K562 (cell line): ENCODE results near the gene SV2C. TPM values are rescaled to one million over a fixed set of nuclear protein-coding genes. Genes with fewer than 3 reads are reported as not detected.

Experiments
- ATAC-seq: fragments of 200-7000 bp; cut with Tn5 transposase; 3 replicates; pipeline ENCODE4 v1.9.1; 2020; ENCODE audit warnings: moderate library complexity
- BruUV-seq: library from RNA; stranded (reverse); fragments of 400-500 nt; replicated peaks from 2 replicates; lab custom pipeline; 2021; lab: Mats Ljungman, UMichigan
- CTCF ChIA-PET: fragments of 300-600 bp; formaldehyde crosslinking; extraction: SDS; loops from one replicate; lab custom pipeline; 2021; ENCODE audit warnings: low intra/inter-chr PET ratio; lab: Yijun Ruan, JAX
- POLR2A ChIA-PET: fragments of 300-600, 350-650 bp; sonication (Branson Sonifier 250); formaldehyde crosslinking; extraction: SDS; loops from one replicate; lab custom pipeline; 2021; ENCODE audit warnings: antibody characterized with exemption, inconsistent platforms; lab: Yijun Ruan, JAX
- DNase-seq, 4 experiments: peaks; one replicate each; pipeline versions ENCODE4 v3.0.0 to v3.0.0-alpha.2; 2011 to 2018; ENCODE audit warnings: low spot score in 3 of 4, mixed read lengths in 3 of 4; ENCODE audit errors: extremely low read depth in 1 of 4
- FAIRE-seq: peaks from 2 replicates; lab custom pipeline; 2011; peaks lifted over from hg19 to GRCh38; lab: Jason Lieb, UNC
- H2AFZ ChIP-seq: 2 replicates; pipeline ENCODE4 v1.6.0; 2011; ENCODE audit warnings: low read depth, low read length, control low read depth, inconsistent platforms
- H3K27ac ChIP-seq: fragments of 200-600 bp; 3 replicates; pipeline ENCODE4 v1.8.0; 2011; ENCODE audit warnings: low read depth, mild to moderate bottlenecking, control low read depth, inconsistent platforms, low read length, moderate library complexity, mixed read lengths; ENCODE audit errors: extremely low read depth
- H3K27me3 ChIP-seq, 2 experiments: fragments of 300-600 bp in 1 of 2; 2 replicates in 1 of 2; 3 replicates in 1 of 2; pipeline versions ENCODE4 v1.6.0 to v1.8.0; 2011; ENCODE audit warnings: inconsistent platforms in 2 of 2, low read length in 2 of 2, mild to moderate bottlenecking in 1 of 2, mixed read lengths in 1 of 2, moderate library complexity in 1 of 2; ENCODE audit not compliant: control insufficient read depth in 2 of 2, insufficient read depth in 2 of 2
- H3K36me3 ChIP-seq: fragments of 300-600 bp; 3 replicates; pipeline ENCODE4 v1.8.0; 2011; ENCODE audit warnings: mild to moderate bottlenecking, low read length, inconsistent platforms; ENCODE audit not compliant: control insufficient read depth, insufficient read depth
- H3K4me1 ChIP-seq, 2 experiments: fragments of 200-600 bp in 1 of 2; replicated peaks in 1 of 2; 2 replicates in 1 of 2; 3 replicates in 1 of 2; pipeline versions ENCODE4 v1.5.1 to v1.8.0; 2011; ENCODE audit warnings: inconsistent platforms in 2 of 2, low read length in 2 of 2, mild to moderate bottlenecking in 1 of 2, mixed read lengths in 1 of 2, moderate library complexity in 1 of 2; ENCODE audit not compliant: control insufficient read depth in 2 of 2, insufficient read depth in 2 of 2
- H3K4me2 ChIP-seq: 2 replicates; pipeline ENCODE4 v1.6.1; 2011; ENCODE audit warnings: low read length, control low read depth, inconsistent platforms, mixed read lengths; ENCODE audit not compliant: insufficient read depth
- H3K4me3 ChIP-seq: fragments of 200-600 bp; sonication (generic), shearing (Covaris generic); 2 replicates; pipeline ENCODE4 v1.5.1; 2016; ENCODE audit warnings: control low read depth, inconsistent platforms
- H3K79me2 ChIP-seq: fragments of 200-600 bp; 3 replicates; pipeline ENCODE4 v1.8.0; 2011; ENCODE audit warnings: low read length, inconsistent platforms; ENCODE audit not compliant: control insufficient read depth, insufficient read depth
- H3K9ac ChIP-seq, 2 experiments: 2 replicates each; pipeline versions ENCODE4 v1.6.0 to v1.6.1; 2011; ENCODE audit warnings: low read depth in 2 of 2, low read length in 2 of 2, control low read depth in 1 of 2, inconsistent platforms in 1 of 2, mild to moderate bottlenecking in 1 of 2, mixed read lengths in 1 of 2; ENCODE audit not compliant: insufficient read depth in 1 of 2
- H3K9me1 ChIP-seq: one replicate; pipeline ENCODE4 v1.6.0; 2011; ENCODE audit warnings: inconsistent platforms, mild to moderate bottlenecking, low read length, moderate library complexity; ENCODE audit not compliant: control insufficient read depth, insufficient read depth
- H3K9me3 ChIP-seq: replicated peaks from 2 replicates; pipeline ENCODE4 v1.5.1; 2011; ENCODE audit warnings: low read depth, low read length, inconsistent platforms; ENCODE audit not compliant: control insufficient read depth, insufficient read depth
- H4K20me1 ChIP-seq: replicated peaks from 2 replicates; pipeline ENCODE4 v1.6.1; 2011; ENCODE audit warnings: low read length, inconsistent platforms, mixed read lengths; ENCODE audit not compliant: control insufficient read depth, insufficient read depth
- BCOR ChIP-seq: fragments of 450-650 bp; IDR thresholded peaks from 2 replicates; pipeline ENCODE4 v1.6.1; 2016
- CBFA2T3 ChIP-seq: fragments of 450-650 bp; IDR thresholded peaks from 2 replicates; pipeline ENCODE4 v1.6.1; 2017
- CREBBP ChIP-seq: IDR thresholded peaks from one replicate; pipeline ENCODE4 v1.6.1; 2012; ENCODE audit warnings: low read depth, mild to moderate bottlenecking, control low read depth, inconsistent platforms, low read length
- POLR2H ChIP-seq: IDR thresholded peaks from 2 replicates; pipeline ENCODE4 v1.6.1; 2016; ENCODE audit warnings: missing genetic modification characterization, low read depth, mild to moderate bottlenecking, control low read depth, missing compliant biosample characterization, moderate library complexity
- RNF219 ChIP-seq: fragments of 250-450 bp; sonication (Bioruptor Pico); IDR thresholded peaks from 2 replicates; pipeline ENCODE4 v1.5.0; 2022; ENCODE audit warnings: mild to moderate bottlenecking
- TAL1 ChIP-seq: fragments of 450-650 bp; IDR thresholded peaks from 2 replicates; pipeline ENCODE4 v1.6.1; 2016; ENCODE audit warnings: mild to moderate bottlenecking
- THAP12 ChIP-seq: fragments of 250-450 bp; sonication (Bioruptor Pico); IDR thresholded peaks from 2 replicates; pipeline ENCODE4 v1.9.0; 2021; ENCODE audit warnings: mild to moderate bottlenecking, inconsistent platforms
- ZFX ChIP-seq: sonication (generic); formaldehyde crosslinking; IDR thresholded peaks from 2 replicates; pipeline ENCODE4 v1.8.0; 2022; ENCODE audit warnings: mild to moderate bottlenecking, missing genetic modification reagents, moderate library complexity
- ZMIZ1 ChIP-seq, 2 experiments: fragments of 150-350 bp in 1 of 2; IDR thresholded peaks; 2 replicates each; pipeline ENCODE4 v1.6.1; 2012 to 2016; ENCODE audit warnings: low read depth in 2 of 2, low read length in 2 of 2, mild to moderate bottlenecking in 1 of 2, moderate library complexity in 1 of 2
- ZNF277 ChIP-seq: fragments of 250-450 bp; sonication (Bioruptor Pico); IDR thresholded peaks from 2 replicates; pipeline ENCODE4 v1.8.0; 2022; ENCODE audit warnings: inconsistent platforms, mild to moderate bottlenecking, moderate library complexity, borderline replicate concordance
- ZNF395 ChIP-seq: fragments of 200-800 bp; sonication (Bioruptor generic); IDR thresholded peaks from 2 replicates; pipeline ENCODE4 v1.6.1; 2017; ENCODE audit warnings: missing genetic modification characterization, missing compliant biosample characterization
- ZNF695 ChIP-seq: fragments of 450-650 bp; formaldehyde crosslinking; IDR thresholded peaks from 2 replicates; pipeline ENCODE4 v1.4.0; 2020; ENCODE audit warnings: mild to moderate bottlenecking, moderate library complexity
- ZNF717 ChIP-seq: fragments of 250-450 bp; sonication (Bioruptor Pico); IDR thresholded peaks from 2 replicates; pipeline ENCODE4 v1.5.0; 2021
- WGBS: fragments of 100-300 bp; shearing (Covaris generic); methylation state at CpG from one replicate; pipeline ENCODE4 v1.1.6; 2016; ENCODE audit warnings: low coverage, mixed read lengths; ENCODE audit not compliant: insufficient coverage; ENCODE audit errors: missing lambda C conversion rate; 5-methylcytosine and 5-hydroxymethylcytosine counted together
- in situ Hi-C: fragments of 300-500 bp; cut with MboI; formaldehyde crosslinking; loops from 4 replicates; pipeline ENCODE4 v1.15.0; 2018; ENCODE audit warnings: inconsistent platforms, mixed read lengths
- intact Hi-C: fragments of 100-400 bp; cut with micrococcal nuclease; formaldehyde crosslinking; loops from 2 replicates; pipeline ENCODE4 v1.14.2; 2022
- polyA plus RNA-seq, 8 experiments: library from polyadenylated mRNA; depleted of rRNA in 4 of 8; stranded (reverse) in 5 of 8; unstranded in 3 of 8; fragments of >200 nt; fragmentation: Nextera tagmentation in 2 of 8; fragmentation: Illumina TruSeq in 1 of 8; extraction: Ambion mirVana in 2 of 8; extraction: Trizol in 1 of 8; gene quantifications; 2 replicates each; pipeline versions ENCODE4 v1.2.1 to v1.2.3, GENCODE V29; 2011 to 2014; ENCODE audit warnings: inconsistent platforms in 1 of 8, missing spikeins in 1 of 8
- total RNA-seq, 7 experiments: library from RNA; depleted of rRNA in 6 of 7; stranded (reverse); fragments of >200 nt in 6 of 7; fragmentation: Illumina TruSeq in 2 of 7; extraction: Trizol in 2 of 7; gene quantifications; 2 replicates each; pipeline versions ENCODE4 v1.2.1 to v1.2.3, GENCODE V29; 2011 to 2021; ENCODE audit warnings: low replicate concordance in 1 of 7

Gene SV2C
- total and polyA plus RNA-seq, 9 of the 15 experiments (the other 6 are each of a cell fraction or from before 2014, with no cell fraction given): 0.05 TPM; not detected in 8

GRCh38 chr5:76091351-76091750 lies 8.2 kb downstream of the SV2C start:
- BruUV-seq: no TSS peak
- Histone ChIP-seq H3K36me3 (no peaks in the 10 kb centered on the region), H3K9ac (no peak overlapping the region), H3K27ac (no peak overlapping the region), H3K27me3 (no peaks in the 10 kb centered on the region), H4K20me1 (no peaks in the 10 kb centered on the region), H3K9me1 (no peaks in the 10 kb centered on the region), H3K4me1 (no peaks in the 10 kb centered on the region), H3K4me2 (no peak overlapping the region), H3K4me3 (no peak overlapping the region), H2AFZ (no peak overlapping the region), H3K79me2 (no peaks in the 10 kb centered on the region), H3K9me3 (no peaks in the 10 kb centered on the region)
- intact Hi-C loops: no loop called here
- no peak for DNase-seq
- in situ Hi-C loops: no loop called here
- POLR2A ChIA-PET: no interaction called here
- WGBS: 0% methylated on average over 1 of the region's 1 CpG
- ATAC-seq: no peak
- CTCF ChIA-PET: no interaction called here
- no peak for FAIRE-seq
- TF ChIP-seq CBFA2T3 (no peak), POLR2H (no peak), CREBBP (no peak), RNF219 (CRISPR knock-in tag) (no peak), THAP12 (no peak), ZMIZ1 (IDR thresholded peaks at IDR 0.05; ENCODE audit: low read depth in 2 of 2, low read length in 2 of 2) (no peak), ZFX (no peak), ZNF695 (no peak), BCOR (no peak), ZNF395 (CRISPR knock-in tag) (no peak), TAL1 (no peak), ZNF717 (no peak), ZNF277 (no peak)
